ENCODE results near the gene ARNT2.
"Not testable (repeated sequence)": the region's sequence is repeated elsewhere in the genome, so short reads cannot be mapped to it uniquely, and the experiment has no call there.

The ARNT2 gene

DNA sequence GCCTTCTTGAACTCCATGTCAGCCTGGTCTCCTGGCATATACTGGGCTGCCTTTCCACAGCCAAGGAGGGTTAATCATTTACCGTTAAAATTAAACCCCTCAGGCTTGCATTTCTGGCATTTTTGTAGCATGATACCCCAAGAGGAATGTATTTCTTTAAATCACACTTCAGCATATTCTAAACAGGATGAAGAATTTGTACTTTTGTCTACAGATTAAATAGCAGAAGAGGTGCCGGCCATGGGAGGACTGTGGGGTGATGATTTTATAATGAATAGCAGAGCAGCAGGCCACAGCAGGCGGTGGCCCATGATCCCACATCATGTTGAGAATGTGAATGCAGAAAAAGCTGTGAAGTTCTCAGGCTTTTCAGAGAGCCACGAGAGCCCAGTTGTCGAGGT is 90.2 kb downstream of the ARNT2 start:
- DNase-seq, result no peak

DNA sequence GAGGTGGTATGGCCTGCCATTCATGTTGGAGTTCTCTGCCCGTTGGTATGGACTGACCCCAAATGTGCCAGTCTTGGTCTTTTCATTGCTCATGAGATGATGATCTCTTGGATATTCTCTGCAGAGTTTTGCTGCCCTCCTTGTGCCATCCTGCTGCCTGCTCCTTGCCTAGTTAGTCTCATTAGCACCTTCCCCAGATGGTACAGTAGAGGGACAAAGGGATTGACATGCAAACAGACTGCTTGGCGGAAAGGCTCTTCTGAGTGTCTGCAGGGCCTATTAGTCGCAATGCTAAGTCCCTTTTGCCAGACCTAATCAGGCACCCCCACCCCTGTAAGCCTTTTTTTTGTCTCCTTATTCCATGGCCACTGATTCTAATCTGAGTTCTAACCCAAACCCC is 90.6 kb downstream of the ARNT2 start:
- no peak for DNase-seq

DNA sequence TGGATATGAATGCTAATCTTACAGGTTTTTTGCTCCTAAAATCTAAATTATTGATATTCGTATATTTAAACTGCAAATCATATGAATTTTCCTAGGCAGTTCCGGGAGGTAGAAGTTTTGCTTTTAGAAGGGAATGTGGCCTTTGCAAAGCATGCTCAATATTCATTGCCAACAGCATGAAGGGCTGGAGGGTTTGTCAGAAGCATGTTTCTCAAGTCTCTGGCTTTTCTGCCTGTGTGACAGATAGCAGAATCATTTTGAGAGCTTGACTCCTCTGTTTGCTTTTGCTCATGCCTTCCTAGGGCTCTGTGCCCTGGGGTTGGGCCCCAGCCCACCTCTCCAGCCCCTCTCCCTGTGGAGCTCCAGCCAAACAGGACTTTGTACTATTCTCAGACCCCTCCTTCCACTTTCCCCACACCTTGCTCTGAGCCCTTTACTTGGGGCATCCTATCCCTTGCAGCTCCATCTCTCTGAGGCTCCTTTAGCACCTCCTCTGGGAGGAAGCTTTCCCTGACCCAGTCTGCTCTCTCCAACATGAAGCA is 91.3 kb downstream of the ARNT2 start:
- no peak for DNase-seq

DNA sequence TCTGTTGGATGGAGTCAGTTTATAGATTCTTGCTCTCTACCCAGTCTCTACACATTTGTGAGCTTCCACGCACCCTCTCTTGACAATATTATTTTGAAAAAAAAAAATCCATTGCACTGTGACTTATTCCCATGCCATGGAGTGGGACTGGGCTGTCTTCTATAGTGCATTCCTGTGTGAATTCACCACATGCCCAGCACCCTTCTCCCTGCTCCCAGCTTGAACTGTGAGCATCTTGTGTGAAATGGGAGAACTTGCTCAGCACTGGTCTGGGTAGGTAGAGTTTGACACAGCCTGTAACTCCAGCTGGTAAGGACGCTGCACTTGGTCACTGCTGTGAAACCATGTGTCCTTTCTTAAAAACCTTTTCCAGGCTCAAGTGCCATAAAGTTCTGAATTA is 91.9 kb downstream of the ARNT2 start:
- no peak for DNase-seq

DNA sequence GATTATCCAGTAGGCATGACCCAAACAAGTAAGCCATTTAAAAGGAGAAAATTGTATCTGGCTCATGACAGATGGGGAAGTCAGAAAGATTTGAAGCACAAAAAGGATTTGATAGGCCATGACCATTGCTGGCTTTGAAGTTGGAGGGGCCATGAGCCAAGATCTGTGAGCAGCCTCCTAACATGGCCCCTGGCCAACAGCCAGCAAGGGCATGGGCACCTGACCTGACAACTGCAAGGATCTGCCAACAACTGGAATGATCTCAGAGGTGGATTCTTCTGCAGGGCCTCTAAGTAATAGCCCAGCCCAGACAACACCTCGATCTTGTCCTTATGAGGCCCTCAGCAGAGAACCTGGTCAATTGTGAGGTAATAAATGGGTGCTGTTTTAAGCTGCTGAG is 93.0 kb downstream of the ARNT2 start:
- no peak for DNase-seq

DNA sequence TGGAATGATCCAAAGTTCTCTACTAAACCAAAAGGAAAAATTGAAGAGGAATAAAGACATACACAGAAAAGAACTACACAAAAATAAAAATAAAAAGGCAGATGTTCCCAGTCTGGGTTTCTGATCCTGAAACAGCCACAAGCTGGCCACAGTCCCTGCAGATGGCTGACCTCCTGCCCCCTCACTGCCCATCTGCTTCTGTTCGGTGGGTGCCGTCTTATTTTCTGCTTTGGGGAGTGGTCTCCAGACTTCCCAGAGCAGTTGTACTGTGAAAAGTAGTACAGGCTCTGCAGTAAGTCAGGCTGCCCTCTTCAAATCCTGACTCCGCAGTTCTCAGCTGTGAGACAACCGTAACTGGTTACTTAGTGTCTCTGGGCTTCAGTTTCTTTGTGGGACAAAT is 94.5 kb downstream of the ARNT2 start:
- DNase-seq, result no peak

DNA sequence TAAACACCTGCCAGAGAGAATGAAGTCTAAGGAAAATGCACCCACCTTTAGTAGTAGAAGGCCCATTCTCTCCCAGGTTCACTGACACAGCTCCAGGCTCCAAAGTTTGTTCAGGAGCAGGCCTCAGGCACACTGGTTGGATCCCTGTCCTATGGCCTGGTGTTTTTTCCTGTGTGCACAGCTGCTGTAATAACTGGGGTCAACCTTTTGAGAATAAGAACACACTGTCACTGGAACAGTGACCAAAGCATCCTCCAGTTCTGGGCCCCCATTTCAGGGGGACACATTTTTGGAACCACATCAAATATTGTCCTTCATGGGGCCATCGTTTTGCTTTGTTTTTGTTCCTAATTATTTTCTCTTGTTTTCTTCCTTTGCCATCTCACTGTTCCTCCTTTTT is 95.8 kb downstream of the ARNT2 start:
- no peak for DNase-seq

DNA sequence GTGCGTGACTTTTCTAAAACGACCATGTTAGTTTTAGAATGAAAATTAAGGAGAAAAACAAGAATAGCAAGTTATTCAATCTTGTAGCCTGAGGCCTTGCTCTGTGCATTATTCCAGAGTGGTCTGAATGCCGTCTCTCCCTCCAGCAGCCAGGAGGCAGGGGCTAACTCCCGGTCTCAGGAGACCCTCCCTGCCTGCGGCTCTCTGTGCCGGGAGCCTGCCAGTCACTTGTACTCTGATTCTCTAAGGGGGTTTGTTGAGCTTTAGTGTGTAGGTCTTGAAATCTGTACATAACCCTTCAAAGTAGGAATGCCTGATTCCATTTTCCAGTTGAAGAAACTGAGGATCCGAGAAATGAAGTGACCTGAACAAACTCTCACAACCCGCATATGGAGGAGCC is 97.3 kb downstream of the ARNT2 start:
- no peak for DNase-seq

DNA sequence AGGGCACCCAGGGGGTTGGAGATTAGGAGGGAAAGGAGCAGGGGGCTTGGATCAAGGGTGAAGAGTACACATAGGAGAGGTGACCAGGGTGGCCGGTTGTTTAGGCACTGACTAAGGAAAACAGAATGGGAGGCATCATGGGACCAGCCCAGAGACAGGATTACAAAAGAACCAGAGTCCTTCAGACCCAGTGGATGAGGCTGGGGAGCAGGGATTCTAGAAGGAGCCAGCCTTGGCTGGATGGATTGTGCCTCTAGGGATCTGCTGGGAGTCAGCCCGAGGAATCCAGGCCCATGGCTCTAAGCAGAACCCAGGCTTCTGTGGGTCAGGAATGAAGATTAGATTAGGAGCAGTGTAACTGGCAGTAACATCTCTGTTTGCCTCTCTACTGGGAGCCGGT is 98.6 kb downstream of the ARNT2 start:
- DNase-seq, result no peak

DNA sequence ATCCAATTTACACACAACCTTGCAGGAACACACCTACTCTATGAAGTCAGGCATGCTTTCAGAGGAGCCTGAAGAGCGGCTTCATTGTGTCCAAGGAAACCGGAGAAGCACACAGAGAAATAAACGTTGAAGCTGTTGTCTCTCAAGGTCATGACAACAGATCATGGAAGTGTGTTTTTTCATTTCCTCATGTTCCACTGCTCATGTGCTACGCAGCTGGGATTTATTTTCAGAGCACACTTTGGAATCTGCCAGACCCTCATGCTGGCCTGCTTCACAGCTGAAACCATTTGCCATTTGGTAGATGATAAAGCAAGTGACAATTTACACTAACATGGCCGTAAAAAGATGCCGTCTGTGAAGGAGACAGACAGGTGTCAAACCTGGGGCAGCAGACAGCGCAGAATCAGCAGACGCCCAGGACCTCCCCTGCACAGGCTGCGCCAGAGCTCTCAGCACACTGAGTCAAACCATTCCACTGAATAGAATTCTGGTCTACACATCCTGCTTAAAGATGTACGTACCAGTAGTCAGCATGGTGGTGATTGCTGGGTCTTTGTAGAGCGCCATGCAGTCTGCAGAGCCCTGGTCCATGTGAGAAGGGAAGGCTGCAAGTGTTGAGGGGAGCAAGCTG is 99.3 kb downstream of the ARNT2 start:
- DNase-seq, result no peak

DNA sequence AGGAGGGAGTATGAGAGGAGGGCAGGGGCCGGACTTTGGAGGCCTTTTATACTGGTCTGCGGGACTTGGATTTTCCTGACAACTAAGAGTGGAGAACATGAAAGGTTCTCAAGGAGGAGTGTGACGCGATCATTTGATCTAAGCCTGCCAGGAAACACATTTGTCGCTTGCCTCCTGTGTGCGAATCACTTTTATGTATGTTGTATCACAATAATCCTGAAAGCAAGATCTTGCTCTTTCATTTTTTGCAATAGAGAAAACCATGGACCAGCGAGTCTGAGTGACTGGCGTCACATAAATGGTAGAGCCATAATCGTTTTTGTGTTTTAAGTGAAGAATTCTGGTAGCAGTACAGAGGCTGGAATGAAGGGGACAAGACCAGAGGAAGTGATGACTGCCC is 100.7 kb downstream of the ARNT2 start:
- no peak for DNase-seq

DNA sequence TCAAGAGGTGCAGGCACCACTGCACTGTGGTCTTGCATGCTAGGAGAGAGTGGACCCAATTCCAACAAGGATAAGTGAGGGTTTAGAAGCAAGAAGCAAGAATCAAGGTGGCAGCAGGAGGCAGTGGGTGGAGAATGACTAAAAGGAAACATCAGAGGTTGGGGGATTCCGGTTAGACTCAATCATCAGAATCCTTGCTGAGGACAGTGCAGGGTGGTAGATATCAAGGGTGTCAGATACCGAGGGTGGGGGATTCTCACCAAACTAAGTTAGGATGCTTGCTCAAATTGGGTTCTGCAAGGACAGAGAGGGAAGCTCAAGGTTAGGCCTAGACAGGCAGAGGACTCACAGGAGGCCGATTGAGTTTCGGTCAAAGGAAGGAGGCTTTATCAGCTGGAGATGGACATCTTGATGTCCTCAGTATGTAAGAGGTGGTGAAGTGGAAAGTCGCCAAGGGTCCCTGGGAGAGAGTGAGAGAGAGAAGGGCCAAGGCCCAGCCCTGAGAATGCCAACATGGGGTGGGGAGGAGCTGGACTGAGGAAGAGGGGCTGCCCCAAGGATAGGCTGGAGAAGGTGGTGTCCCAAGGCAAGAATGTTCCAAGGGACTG is 102.2 kb downstream of the ARNT2 start:
- DNase-seq, result no peak

DNA sequence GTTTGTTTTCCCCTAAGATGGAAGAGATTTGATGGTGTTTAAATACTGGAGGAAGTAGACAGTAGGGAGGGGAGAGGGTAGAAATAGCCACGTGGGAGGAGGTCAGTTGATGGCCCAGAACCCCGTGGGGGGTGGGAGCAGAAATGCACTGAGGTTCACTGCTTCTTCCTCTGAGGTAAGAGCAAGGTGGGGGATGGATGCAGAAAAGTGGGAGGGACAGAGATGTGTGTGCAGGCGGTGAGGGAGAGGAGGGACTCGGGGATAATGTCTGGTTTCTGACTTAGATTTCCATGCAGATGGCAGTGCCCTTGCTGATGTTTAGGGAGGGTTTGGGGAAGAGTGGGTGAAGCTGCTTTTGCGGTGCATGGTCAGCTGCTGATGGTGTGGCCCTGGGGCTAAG is 102.9 kb downstream of the ARNT2 start:
- DNase-seq, result no peak

DNA sequence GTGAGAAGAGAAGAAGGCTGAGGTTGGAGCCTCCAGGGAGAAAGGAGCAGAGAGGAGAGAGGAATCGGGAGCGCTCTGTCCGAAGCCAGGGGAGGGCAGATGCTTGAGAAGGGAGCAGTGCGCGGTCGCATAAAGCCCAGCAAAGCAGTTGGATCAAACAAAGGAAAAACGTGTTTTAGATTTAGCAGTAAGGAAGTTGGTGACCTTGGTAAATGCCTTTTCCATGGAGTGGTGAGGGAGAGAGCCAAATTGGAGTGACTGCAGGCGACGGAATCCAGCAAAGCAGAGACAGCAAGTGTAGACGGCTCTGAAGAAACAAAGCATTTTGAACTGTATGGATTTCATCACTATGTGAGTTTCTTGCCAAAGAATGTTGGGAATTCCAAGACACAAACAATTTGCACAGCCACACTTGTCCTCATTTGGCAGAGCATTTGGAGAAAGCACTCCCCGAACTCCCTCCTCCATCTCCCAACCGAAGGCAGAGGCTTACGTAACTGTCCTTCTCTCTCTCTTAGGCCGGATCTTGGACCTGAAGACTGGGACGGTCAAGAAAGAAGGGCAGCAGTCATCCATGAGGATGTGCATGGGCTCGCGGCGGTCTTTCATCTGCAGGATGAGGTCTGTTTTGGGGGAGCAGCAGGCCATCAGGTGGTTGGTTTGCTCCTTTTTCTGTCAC is 103.6 kb downstream of the ARNT2 start:
- no peak for DNase-seq

DNA sequence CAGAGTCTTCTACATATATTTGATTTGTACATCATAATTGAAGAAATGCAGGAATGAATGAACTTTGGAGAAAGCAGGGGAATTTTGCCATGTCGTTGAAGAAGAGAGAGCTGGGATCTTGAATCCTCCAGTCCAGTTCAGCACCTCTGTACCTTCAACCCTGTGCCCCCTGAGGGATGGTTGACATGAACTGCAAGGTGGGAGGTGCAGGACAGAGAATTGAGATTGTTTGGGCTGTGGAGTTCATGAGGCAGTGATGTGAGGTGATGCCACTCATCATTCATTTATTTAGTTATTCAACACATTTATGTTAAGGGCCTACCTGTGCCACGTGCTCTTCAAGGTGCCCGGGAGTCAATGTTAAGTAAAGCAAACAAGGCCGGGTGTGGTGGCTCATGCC is 104.6 kb downstream of the ARNT2 start:
- DNase-seq, result no peak

DNA sequence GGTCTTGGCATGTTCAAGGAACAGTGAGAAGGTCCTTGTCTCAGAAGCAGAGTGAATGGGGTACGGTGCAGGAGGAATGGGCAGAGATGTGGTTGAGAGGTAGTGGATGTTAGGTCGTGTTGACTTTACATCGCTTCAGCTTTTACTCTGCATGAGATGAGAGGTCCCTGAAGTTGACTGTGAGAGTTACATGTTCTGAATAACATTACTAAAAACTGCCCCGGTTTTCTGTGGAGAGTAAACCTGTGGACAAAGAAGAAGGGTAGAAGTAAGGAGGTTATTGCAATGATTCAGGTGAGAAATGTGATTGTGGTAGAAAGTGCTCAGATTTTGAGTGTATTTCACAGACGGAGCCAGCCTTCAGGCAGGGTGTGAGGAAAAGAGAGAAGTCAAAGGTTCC is 105.6 kb downstream of the ARNT2 start:
- DNase-seq, result no peak

DNA sequence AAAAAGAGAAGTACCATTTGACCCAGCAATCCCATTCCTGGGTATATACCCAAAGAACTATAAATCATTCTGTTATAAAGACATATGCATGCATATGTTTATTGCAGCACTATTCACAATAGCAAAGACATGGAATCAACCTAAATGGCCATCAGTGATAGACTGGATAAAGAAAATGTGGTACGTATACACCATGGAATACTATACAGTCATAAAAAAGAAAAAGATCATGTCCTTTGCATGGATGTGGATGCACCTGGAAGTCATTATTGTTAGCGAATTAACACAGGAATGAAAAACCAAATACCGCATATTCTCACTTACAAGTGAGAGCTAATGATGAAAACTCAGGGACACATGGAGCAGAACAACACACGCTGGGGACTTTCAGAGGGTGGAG is 106.8 kb downstream of the ARNT2 start:
- not testable (repeated sequence) for DNase-seq

DNA sequence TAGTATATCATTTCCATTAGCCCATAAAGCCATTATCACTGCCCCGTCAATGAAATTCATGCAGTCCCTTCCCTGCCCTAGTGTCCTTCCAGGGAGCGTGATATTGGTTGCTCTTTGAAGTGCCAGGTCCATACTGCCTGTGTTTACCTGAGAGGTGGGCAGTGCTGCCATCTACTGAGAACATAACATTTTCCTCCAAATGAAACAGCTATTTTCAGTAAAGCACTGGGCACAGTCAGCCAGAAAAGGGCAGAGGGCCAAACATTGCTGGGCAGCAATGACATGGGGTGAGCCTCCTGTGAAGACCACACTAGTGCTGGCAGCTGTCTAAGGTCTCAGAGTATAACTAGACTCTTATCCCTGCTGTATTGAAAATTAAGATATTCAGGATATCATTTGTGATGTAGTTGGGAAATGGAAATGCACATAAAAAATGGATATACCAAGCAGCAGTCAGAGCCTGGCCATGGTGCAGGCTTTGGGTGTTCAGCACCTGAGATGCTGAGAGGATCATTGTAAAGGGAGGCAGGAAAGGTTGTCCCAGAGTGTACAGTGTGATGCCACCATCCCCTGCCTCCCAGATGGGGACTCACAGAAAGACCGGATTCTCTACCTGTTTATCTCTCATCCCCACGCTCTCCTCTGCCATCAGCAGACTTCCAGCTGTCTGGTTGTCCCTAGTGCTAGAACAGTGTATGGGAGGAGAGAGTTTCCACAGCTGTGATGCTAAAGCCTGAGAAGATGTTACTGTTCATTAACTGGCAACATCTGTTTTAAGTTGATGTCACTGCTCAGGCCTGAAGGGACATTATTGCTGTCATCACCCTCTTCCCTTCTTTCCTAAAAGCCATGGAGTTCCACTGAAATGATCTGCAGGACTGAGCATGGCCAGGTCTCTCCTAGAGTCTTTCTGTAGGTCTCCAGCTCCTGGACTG is 108.8 kb downstream of the ARNT2 start:
- DNase-seq, result peak in 1 of 2 experiments; percentile 33

DNA sequence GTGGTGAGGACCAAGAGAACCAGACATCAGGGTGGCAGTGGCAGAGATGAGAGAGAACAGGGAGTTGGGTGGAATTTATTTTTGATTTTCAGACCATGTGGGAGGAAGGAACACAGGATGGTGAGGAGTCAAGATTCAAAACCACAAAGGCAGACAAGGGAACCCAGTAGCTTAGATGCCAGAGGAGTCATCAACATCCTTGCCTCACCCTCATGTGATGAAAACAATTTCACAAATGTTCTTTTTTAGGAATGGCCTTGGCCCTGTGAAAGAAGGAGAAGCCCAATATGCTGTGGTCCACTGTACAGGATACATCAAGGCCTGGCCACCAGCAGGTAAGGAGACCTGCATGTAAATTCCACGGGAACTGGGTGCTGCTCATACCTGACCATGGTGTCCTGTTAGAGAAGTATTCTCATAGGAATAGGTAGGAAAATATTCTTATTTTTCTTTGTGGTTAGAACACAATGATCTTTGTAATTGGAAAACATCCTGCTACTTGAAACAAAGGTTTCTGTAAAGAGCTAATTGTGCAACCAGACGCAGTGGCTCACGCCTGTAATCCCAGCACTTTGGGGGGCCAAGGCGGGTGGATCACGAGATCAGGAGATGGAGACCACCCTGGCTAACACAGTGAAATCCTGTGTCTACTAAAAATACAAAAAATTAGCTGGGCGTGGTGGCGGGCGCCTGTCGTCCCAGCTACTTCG is 110.0 kb downstream of the ARNT2 start:
- DNase-seq, result no peak

DNA sequence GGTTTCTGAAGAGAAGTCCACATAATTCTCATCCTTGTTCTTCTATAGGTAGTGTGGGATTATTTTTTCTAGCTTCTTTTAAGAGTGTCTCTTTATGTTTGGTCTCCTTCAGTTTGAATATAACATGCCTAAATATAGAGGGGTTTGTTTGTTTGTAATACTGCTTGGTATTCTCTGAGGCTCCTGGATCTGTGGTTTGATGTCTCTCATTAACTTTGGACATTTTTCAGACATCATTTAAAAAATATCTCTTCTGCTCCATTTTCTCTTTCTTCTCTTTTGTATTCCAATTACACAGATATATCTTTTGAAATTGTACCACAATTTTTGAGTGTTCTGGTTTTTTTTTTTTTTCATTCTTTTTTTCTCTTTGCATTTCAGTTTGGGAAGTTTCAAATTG is 113.1 kb downstream of the ARNT2 start:
- no peak for DNase-seq

DNA sequence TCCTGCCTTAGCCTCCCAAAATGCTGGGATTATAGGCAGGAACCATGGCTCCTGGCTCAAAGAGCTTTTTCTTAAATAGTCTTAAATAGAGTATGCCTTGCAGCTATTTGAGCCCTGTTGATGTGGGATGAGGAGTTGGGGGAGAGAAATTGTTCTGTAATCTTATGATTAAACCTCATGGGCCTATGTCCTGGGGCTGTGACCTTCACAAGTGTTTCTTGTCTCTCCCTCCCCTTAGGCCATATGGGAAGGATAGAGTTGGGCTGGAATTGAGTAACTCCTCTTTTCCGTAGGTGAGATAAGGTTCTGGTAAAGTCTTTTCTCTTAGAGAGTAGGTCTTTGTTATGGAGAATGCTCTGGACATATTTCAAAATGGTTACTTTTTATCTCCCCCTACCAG is 114.3 kb downstream of the ARNT2 start:
- no peak for DNase-seq

DNA sequence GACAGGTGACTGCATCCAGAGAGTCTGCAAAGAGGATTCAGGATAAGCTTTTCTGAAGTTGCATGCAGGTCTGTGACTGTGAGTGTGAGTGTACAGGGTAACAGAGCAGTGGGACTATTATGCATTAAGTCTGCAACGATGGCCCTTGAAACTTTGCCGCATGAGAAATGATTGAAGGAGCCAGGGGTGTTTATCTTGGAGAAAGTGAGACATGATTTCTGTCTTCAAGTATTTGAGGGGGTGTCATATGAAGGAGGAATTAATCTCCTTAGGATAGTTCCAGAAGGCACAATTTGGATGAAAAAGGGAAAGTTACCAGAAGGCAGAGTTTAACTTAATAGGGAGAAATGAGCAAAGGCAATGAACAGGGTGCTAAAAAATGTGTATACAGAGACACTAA is 119.6 kb downstream of the ARNT2 start:
- DNase-seq, result no peak

DNA sequence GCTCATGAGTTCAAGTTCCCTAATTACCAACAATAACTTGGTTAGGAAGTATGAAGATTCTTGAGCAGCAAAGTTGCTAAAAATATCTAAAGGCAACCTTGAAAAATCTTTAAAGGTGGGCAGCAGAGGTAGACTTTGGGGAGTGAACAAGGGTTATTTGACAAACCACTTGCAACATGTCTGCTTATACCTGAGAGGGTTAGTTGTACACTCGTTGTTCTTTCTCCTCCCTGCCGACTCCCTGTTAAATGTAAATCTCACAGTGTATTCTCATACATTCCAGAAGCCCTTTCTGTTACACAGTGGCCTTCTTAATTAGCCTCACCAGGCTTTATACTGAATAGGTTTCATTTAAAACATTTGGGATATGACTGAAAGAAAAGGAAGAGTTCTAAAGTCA is 121.7 kb downstream of the ARNT2 start:
- DNase-seq, result no peak
